SK-N-SH (cell line): Measurements from ENCODE around the gene LRAT. TPM values are rescaled to one million over a fixed set of nuclear protein-coding genes. Genes with fewer than 3 reads are reported as not detected.

ENCODE experiments used
- CTCF ChIA-PET: fragments of 300-600, 350-600 bp; formaldehyde crosslinking; extraction: SDS; loops from one replicate; lab custom pipeline; 2021; lab: Yijun Ruan, JAX
- POLR2A ChIA-PET: fragments of 350-600 bp; sonication (Branson Sonifier 250); formaldehyde crosslinking; extraction: SDS; loops from one replicate; lab custom pipeline; 2020; ENCODE audit warnings: antibody characterized with exemption, inconsistent platforms; lab: Yijun Ruan, JAX
- DNase-seq: peaks from one replicate; pipeline ENCODE4 v3.0.0; 2012
- H2AFZ ChIP-seq: fragments of 200-600 bp; sonication (generic); 2 replicates; pipeline ENCODE4 v1.8.1; 2016; ENCODE audit warnings: antibody characterized with exemption, mild to moderate bottlenecking, low read depth
- H3F3A ChIP-seq: fragments of 200-600 bp; sonication (generic); replicated peaks from 2 replicates; pipeline ENCODE3; 2016; ENCODE audit warnings: antibody characterized with exemption, mild to moderate bottlenecking; ENCODE audit not compliant: insufficient read depth
- H3K27ac ChIP-seq, 2 experiments: fragments of 200-500 bp in 1 of 2; fragments of 200-600 bp in 1 of 2; sonication (Bioruptor generic) in 1 of 2; sonication (generic), shearing (Covaris generic) in 1 of 2; 2 replicates each; pipeline versions ENCODE4 v1.5.1 to v1.6.1; 2014 to 2016; ENCODE audit warnings: low read depth in 2 of 2, inconsistent platforms in 1 of 2, low read length in 1 of 2, mild to moderate bottlenecking in 1 of 2, mixed read lengths in 1 of 2
- H3K27me3 ChIP-seq: fragments of 200-600 bp; sonication (generic), shearing (Covaris generic); 2 replicates; pipeline ENCODE4 v1.6.1; 2016; ENCODE audit warnings: mixed run types; ENCODE audit not compliant: insufficient read depth
- H3K36me3 ChIP-seq, 2 experiments: fragments of 200-500 bp in 1 of 2; fragments of 200-600 bp in 1 of 2; sonication (Bioruptor generic) in 1 of 2; sonication (generic) in 1 of 2; replicated peaks in 1 of 2; 2 replicates each; pipeline versions ENCODE3 to v1.5.1; 2014 to 2016; ENCODE audit warnings: low read length in 1 of 2, mild to moderate bottlenecking in 1 of 2; ENCODE audit not compliant: insufficient read depth in 2 of 2, control insufficient read depth in 1 of 2
- H3K4me1 ChIP-seq, 2 experiments: fragments of 200-500 bp in 1 of 2; fragments of 200-600 bp in 1 of 2; sonication (Bioruptor generic) in 1 of 2; sonication (generic), shearing (Covaris generic) in 1 of 2; 2 replicates each; pipeline versions ENCODE4 v1.5.1 to v1.6.1; 2014 to 2016; ENCODE audit warnings: low read depth in 1 of 2, low read length in 1 of 2, mixed run types in 1 of 2; ENCODE audit not compliant: insufficient read depth in 2 of 2, control insufficient read depth in 1 of 2
- H3K4me2 ChIP-seq: fragments of 200-600 bp; sonication (generic), shearing (Covaris generic); 2 replicates; pipeline ENCODE4 v1.6.1; 2017; ENCODE audit warnings: mixed run types
- H3K4me3 ChIP-seq, 2 experiments: fragments of 200-500 bp in 1 of 2; fragments of 200-600 bp in 1 of 2; sonication (Bioruptor generic) in 1 of 2; sonication (generic), shearing (Covaris generic) in 1 of 2; 2 replicates each; pipeline versions ENCODE4 v1.5.1 to v1.8.1; 2014 to 2016; ENCODE audit warnings: low read depth in 2 of 2, inconsistent platforms in 1 of 2, low read length in 1 of 2, mild to moderate bottlenecking in 1 of 2, mixed read lengths in 1 of 2, moderate library complexity in 1 of 2
- H3K79me2 ChIP-seq: fragments of 200-600 bp; sonication (generic); 2 replicates; pipeline ENCODE4 v1.8.1; 2017; ENCODE audit warnings: mild to moderate bottlenecking; ENCODE audit not compliant: insufficient read depth
- H3K9ac ChIP-seq: fragments of 200-600 bp; sonication (generic); 2 replicates; pipeline ENCODE4 v1.6.1; 2017; ENCODE audit warnings: mixed run types
- H3K9me2 ChIP-seq: fragments of 200-600 bp; sonication (generic); 2 replicates; pipeline ENCODE4 v1.6.1; 2017; ENCODE audit warnings: mixed run types
- H3K9me3 ChIP-seq: fragments of 200-600 bp; sonication (generic); 2 replicates; pipeline ENCODE4 v1.6.1; 2017; ENCODE audit warnings: mixed run types, mild to moderate bottlenecking, moderate library complexity
- H4K20me1 ChIP-seq: fragments of 200-600 bp; sonication (generic); 2 replicates; pipeline ENCODE4 v1.6.1; 2017; ENCODE audit warnings: mild to moderate bottlenecking, mixed run types; ENCODE audit not compliant: insufficient read depth
- EP300 ChIP-seq, 2 experiments: IDR thresholded peaks; 2 replicates each; pipeline versions ENCODE4 v1.4.0 to v1.6.1; 2012; ENCODE audit warnings: borderline replicate concordance in 1 of 2, low read depth in 1 of 2, low read length in 1 of 2
- EZH2phosphoT487 ChIP-seq: fragments of 200-600 bp; sonication (generic); IDR thresholded peaks from 2 replicates; pipeline ENCODE4 v1.6.1; 2017; ENCODE audit warnings: low read depth, mixed run types, mild to moderate bottlenecking, antibody characterized with exemption, moderate library complexity, borderline replicate concordance
- FOXJ3 ChIP-seq: sonication (generic); formaldehyde crosslinking; IDR thresholded peaks from 2 replicates; pipeline ENCODE4 v1.5.1; 2020; ENCODE audit warnings: mild to moderate bottlenecking, missing genetic modification reagents
- FOXM1 ChIP-seq: IDR thresholded peaks from 2 replicates; pipeline ENCODE4 v1.4.0; 2012; ENCODE audit warnings: low read depth, mild to moderate bottlenecking
- JUND ChIP-seq: IDR thresholded peaks from 2 replicates; pipeline ENCODE4 v1.4.0; 2012
- MEF2A ChIP-seq: IDR thresholded peaks from 2 replicates; pipeline ENCODE4 v1.4.0; 2012; ENCODE audit warnings: low read depth, borderline replicate concordance
- PBX3 ChIP-seq: IDR thresholded peaks from 2 replicates; pipeline ENCODE4; 2012
- RAD21 ChIP-seq: IDR thresholded peaks from 2 replicates; pipeline ENCODE4 v1.6.1; 2012; ENCODE audit warnings: mild to moderate bottlenecking, low read length
- RFX5 ChIP-seq: IDR thresholded peaks from 2 replicates; pipeline ENCODE4 v1.6.1; 2012; ENCODE audit warnings: mild to moderate bottlenecking, improper control_type of control experiment, low read length
- RXRA ChIP-seq: IDR thresholded peaks from 2 replicates; pipeline ENCODE4 v1.4.0; 2012; ENCODE audit warnings: low read depth, mild to moderate bottlenecking, borderline replicate concordance
- SIN3A ChIP-seq: IDR thresholded peaks from 2 replicates; pipeline ENCODE4 v1.6.1; 2012; ENCODE audit warnings: low read depth, mild to moderate bottlenecking, low read length, moderate library complexity, borderline replicate concordance
- SMC3 ChIP-seq: IDR thresholded peaks from 2 replicates; pipeline ENCODE4 v1.6.1; 2012; ENCODE audit warnings: low read depth, low read length, improper control_type of control experiment
- TAF1 ChIP-seq: IDR thresholded peaks from 2 replicates; pipeline ENCODE4 v1.6.1; 2012; ENCODE audit warnings: low read depth, mild to moderate bottlenecking, low read length, moderate library complexity, borderline replicate concordance
- TCF12 ChIP-seq: IDR thresholded peaks from 2 replicates; pipeline ENCODE4 v1.4.0; 2012
- WGBS: methylation state at CpG from one replicate; pipeline ENCODE4 v1.1.6; 2017; ENCODE audit warnings: low lambda C conversion rate; 5-methylcytosine and 5-hydroxymethylcytosine counted together
- polyA plus RNA-seq, 3 experiments: library from polyadenylated mRNA; depleted of rRNA; stranded (reverse); fragments of >200 nt; gene quantifications; 2 replicates each; pipeline ENCODE4 v1.2.3, GENCODE V29; 2012
- TF ChIP-seq, protein P1 (sequence below): fragments of 150-350 bp; IDR thresholded peaks from 2 replicates; pipeline ENCODE4 v1.6.1; 2017; ENCODE audit warnings: antibody characterized with exemption, low read length, low read depth, borderline replicate concordance
- TF ChIP-seq, protein P2 (sequence below): IDR thresholded peaks from 2 replicates; pipeline ENCODE4 v1.6.1; 2012; ENCODE audit warnings: mild to moderate bottlenecking, low read depth, low read length, moderate library complexity

LRAT gene
- polyA plus RNA-seq, 1 of the 3 experiments (the other 2 are of a cell fraction): not detected

DNA sequence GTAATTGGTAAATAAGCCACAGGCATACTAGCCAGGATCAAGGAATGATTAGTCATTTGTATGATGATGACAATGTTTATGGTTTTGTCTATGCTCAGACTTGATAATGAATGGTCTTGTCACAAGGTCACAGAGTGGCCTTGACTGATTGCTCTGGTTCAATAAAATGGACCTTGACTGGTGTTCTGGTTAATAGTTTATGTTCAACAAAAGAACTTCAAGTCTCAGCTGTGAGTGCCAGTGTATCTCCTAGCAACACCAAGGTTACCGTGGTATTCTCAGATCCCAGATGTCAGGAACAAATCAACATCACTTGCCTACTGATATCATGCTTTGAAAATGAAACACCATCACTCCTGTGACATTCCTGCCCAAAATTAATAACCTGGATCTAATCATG is 16.3 kb upstream of the LRAT start:
- DNase-seq: no peak
- no peak overlapping the region for H3K4me3 ChIP-seq
- H3F3A ChIP-seq: no peaks in the 10 kb centered on the region
- no peak overlapping the region for H3K9ac ChIP-seq
- no peaks in the 10 kb centered on the region for H4K20me1 ChIP-seq
- no peaks in the 10 kb centered on the region for H3K9me2 ChIP-seq
- no peak for TF ChIP-seq TAF1
- no peak for TF ChIP-seq SMC3
- TF ChIP-seq EZH2phosphoT487: no peak
- TF ChIP-seq RXRA: no peak
- no peak for TF ChIP-seq TCF12
- no peak for TF ChIP-seq JUND
- H2AFZ ChIP-seq: no peak overlapping the region
- CTCF ChIA-PET: no interaction called here
- H3K36me3 ChIP-seq: no peaks in the 10 kb centered on the region
- no peaks in the 10 kb centered on the region for H3K79me2 ChIP-seq
- no peak overlapping the region for H3K4me2 ChIP-seq
- POLR2A ChIA-PET: no interaction called here
- no peaks in the 10 kb centered on the region for H3K4me1 ChIP-seq
- WGBS: 0% methylated on average over 1 of the region's 1 CpG
- no peaks in the 10 kb centered on the region for H3K9me3 ChIP-seq
- H3K27me3 ChIP-seq: no peaks in the 10 kb centered on the region
- H3K27ac ChIP-seq: no peak overlapping the region

GRCh38 chr4:154731756-154732155 is 12.0 kb upstream of the LRAT start:
- ChIA-PET CTCF (no interaction called here), POLR2A (no interaction called here)
- no peak overlapping the region for H3K4me2 ChIP-seq
- H4K20me1 ChIP-seq: no peaks in the 10 kb centered on the region
- H3K36me3 ChIP-seq: no peaks in the 10 kb centered on the region
- no peak overlapping the region for H3K27ac ChIP-seq
- H3K4me1 ChIP-seq: no peaks in the 10 kb centered on the region
- H3F3A ChIP-seq: no peaks in the 10 kb centered on the region
- DNase-seq: no peak
- H3K9me3 ChIP-seq: no peaks in the 10 kb centered on the region
- no peaks in the 10 kb centered on the region for H3K27me3 ChIP-seq
- no peak overlapping the region for H3K9ac ChIP-seq
- no peaks in the 10 kb centered on the region for H3K9me2 ChIP-seq
- no peak overlapping the region for H2AFZ ChIP-seq
- no peaks in the 10 kb centered on the region for H3K79me2 ChIP-seq
- no peak overlapping the region for H3K4me3 ChIP-seq
- TF ChIP-seq SIN3A: no peak
- no peak for TF ChIP-seq FOXJ3 (CRISPR knock-in tag)
- no peak for TF ChIP-seq FOXM1
- TF ChIP-seq, protein P1, sequence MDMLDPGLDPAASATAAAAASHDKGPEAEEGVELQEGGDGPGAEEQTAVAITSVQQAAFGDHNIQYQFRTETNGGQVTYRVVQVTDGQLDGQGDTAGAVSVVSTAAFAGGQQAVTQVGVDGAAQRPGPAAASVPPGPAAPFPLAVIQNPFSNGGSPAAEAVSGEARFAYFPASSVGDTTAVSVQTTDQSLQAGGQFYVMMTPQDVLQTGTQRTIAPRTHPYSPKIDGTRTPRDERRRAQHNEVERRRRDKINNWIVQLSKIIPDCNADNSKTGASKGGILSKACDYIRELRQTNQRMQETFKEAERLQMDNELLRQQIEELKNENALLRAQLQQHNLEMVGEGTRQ: no peak
- no peak for TF ChIP-seq JUND
- no peak for TF ChIP-seq RXRA
- no peak for TF ChIP-seq TCF12

DNA sequence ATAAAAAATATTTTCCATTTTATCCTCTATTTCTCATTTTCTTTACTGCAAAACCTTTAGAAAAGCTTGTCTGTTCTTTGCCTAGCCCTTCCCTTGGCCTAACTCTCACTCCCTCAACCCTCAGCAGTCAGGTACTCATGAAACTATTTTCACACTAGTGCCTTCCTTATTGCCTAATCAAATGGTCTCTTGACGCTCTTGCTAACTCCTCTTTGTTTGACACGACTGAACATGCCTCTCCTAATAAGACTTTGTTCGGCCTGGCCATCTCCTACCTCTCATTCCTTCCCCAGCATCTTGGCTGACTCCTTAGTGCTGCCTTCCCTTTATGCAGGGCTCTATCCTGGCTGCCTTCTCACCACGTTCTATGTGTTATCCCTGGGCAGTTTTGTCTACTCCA is 11.1 kb upstream of the LRAT start:
- Histone ChIP-seq H2AFZ (no peak overlapping the region), H3K27me3 (no peaks in the 10 kb centered on the region), H3K9ac (no peak overlapping the region), H3K27ac (no peak overlapping the region), H3K9me3 (no peaks in the 10 kb centered on the region), H3F3A (no peaks in the 10 kb centered on the region), H3K9me2 (no peaks in the 10 kb centered on the region), H3K4me2 (no peak overlapping the region), H3K4me1 (no peaks in the 10 kb centered on the region), H3K79me2 (no peaks in the 10 kb centered on the region), H3K36me3 (no peaks in the 10 kb centered on the region), H4K20me1 (no peaks in the 10 kb centered on the region), H3K4me3 (no peak overlapping the region)
- 2% methylated on average over 4 of the region's 4 CpGs for WGBS
- ChIA-PET POLR2A (no interaction called here), CTCF (no interaction called here)
- TF ChIP-seq SIN3A (no peak), PBX3 (no peak), MEF2A (no peak), RAD21 (no peak), RFX5 (no peak), EP300 (IDR thresholded peaks at IDR 0.05; ENCODE audit: borderline replicate concordance in 1 of 2, low read depth in 1 of 2, low read length in 1 of 2) (no peak)
- TF ChIP-seq, protein P2, sequence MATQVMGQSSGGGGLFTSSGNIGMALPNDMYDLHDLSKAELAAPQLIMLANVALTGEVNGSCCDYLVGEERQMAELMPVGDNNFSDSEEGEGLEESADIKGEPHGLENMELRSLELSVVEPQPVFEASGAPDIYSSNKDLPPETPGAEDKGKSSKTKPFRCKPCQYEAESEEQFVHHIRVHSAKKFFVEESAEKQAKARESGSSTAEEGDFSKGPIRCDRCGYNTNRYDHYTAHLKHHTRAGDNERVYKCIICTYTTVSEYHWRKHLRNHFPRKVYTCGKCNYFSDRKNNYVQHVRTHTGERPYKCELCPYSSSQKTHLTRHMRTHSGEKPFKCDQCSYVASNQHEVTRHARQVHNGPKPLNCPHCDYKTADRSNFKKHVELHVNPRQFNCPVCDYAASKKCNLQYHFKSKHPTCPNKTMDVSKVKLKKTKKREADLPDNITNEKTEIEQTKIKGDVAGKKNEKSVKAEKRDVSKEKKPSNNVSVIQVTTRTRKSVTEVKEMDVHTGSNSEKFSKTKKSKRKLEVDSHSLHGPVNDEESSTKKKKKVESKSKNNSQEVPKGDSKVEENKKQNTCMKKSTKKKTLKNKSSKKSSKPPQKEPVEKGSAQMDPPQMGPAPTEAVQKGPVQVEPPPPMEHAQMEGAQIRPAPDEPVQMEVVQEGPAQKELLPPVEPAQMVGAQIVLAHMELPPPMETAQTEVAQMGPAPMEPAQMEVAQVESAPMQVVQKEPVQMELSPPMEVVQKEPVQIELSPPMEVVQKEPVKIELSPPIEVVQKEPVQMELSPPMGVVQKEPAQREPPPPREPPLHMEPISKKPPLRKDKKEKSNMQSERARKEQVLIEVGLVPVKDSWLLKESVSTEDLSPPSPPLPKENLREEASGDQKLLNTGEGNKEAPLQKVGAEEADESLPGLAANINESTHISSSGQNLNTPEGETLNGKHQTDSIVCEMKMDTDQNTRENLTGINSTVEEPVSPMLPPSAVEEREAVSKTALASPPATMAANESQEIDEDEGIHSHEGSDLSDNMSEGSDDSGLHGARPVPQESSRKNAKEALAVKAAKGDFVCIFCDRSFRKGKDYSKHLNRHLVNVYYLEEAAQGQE: no peak
- no peak for DNase-seq
